ENCODE data around the gene DPYSL5. TPM values are rescaled to one million over a fixed set of nuclear protein-coding genes. Genes with fewer than 3 reads are reported as not detected.
"Not testable (repeated sequence)": the region's sequence is repeated elsewhere in the genome, so short reads cannot be mapped to it uniquely, and the experiment has no call there.

DPYSL5 gene
- polyA plus RNA-seq (ENCODE audit: insufficient read length in 4 of 4): 1 to 10 TPM; 4.5 to 7.7 (median 6.3) TPM

GRCh38 chr2:26847655-26848335 is at the start of gene DPYSL5:
DPYSL5 (plus strand) TSS chr2:26848132; CDS start chr2:26898500, 50,368 bp downstream.
- no peak for DNase-seq (ENCODE audit: low read depth in 4 of 4, low spot score in 2 of 4)

GRCh38 chr2:26801328-26801727 is 46.6 kb upstream of the DPYSL5 start:
- DNase-seq (ENCODE audit: low read depth in 4 of 4, low spot score in 2 of 4): no peak

GRCh38 chr2:26801796-26802195 is 46.1 kb upstream of the DPYSL5 start:
- DNase-seq (ENCODE audit: low read depth in 4 of 4, low spot score in 2 of 4): no peak

GRCh38 chr2:26805241-26805676 is 42.7 kb upstream of the DPYSL5 start:
- no peak for DNase-seq (ENCODE audit: low read depth in 4 of 4, low spot score in 2 of 4)

GRCh38 chr2:26807788-26808460 is 40.0 kb upstream of the DPYSL5 start:
- peak in 2 of 4 donors; percentile 26 to 41 for DNase-seq (ENCODE audit: low read depth in 4 of 4, low spot score in 2 of 4)

- no peak for DNase-seq (ENCODE audit: low read depth in 4 of 4, low spot score in 2 of 4)
These were observed 38.7 kb upstream of the DPYSL5 start for GRCh38 chr2:26809211-26809610.

- no peak for DNase-seq (ENCODE audit: low read depth in 4 of 4, low spot score in 2 of 4)
These were observed 37.9 kb upstream of the DPYSL5 start for GRCh38 chr2:26809876-26810577.

GRCh38 chr2:26811261-26811660 is 36.7 kb upstream of the DPYSL5 start:
- DNase-seq (ENCODE audit: low read depth in 4 of 4, low spot score in 2 of 4): no peak

- DNase-seq (ENCODE audit: low read depth in 4 of 4, low spot score in 2 of 4): no peak
These were observed 35.9 kb upstream of the DPYSL5 start for GRCh38 chr2:26811791-26812694.

GRCh38 chr2:26812731-26813130 is 35.2 kb upstream of the DPYSL5 start:
- no peak for DNase-seq (ENCODE audit: low read depth in 4 of 4, low spot score in 2 of 4)

GRCh38 chr2:26814072-26814765 is 33.7 kb upstream of the DPYSL5 start:
- not testable (repeated sequence) for DNase-seq (ENCODE audit: low read depth in 4 of 4, low spot score in 2 of 4)

GRCh38 chr2:26816893-26817292 is 31.0 kb upstream of the DPYSL5 start:
- no peak for DNase-seq (ENCODE audit: low read depth in 4 of 4, low spot score in 2 of 4)

GRCh38 chr2:26818255-26818654 is 29.7 kb upstream of the DPYSL5 start:
- no peak for DNase-seq (ENCODE audit: low read depth in 4 of 4, low spot score in 2 of 4)

GRCh38 chr2:26818972-26819371 is 29.0 kb upstream of the DPYSL5 start:
- DNase-seq (ENCODE audit: low read depth in 4 of 4, low spot score in 2 of 4): no peak

- no peak for DNase-seq (ENCODE audit: low read depth in 4 of 4, low spot score in 2 of 4)
These were observed 27.0 kb upstream of the DPYSL5 start for GRCh38 chr2:26820932-26821331.

GRCh38 chr2:26822877-26823276 is 25.1 kb upstream of the DPYSL5 start:
- DNase-seq (ENCODE audit: low read depth in 4 of 4, low spot score in 2 of 4): no peak

- peak in 1 of 4 donors; percentile 49 for DNase-seq (ENCODE audit: low read depth in 4 of 4, low spot score in 2 of 4)
These were observed 9.6 kb upstream of the DPYSL5 start for GRCh38 chr2:26838121-26838906.

GRCh38 chr2:26840937-26841610 is 6.9 kb upstream of the DPYSL5 start:
- no peak for DNase-seq (ENCODE audit: low read depth in 4 of 4, low spot score in 2 of 4)

GRCh38 chr2:26843041-26843440 is 4.9 kb upstream of the DPYSL5 start:
- DNase-seq (ENCODE audit: low read depth in 4 of 4, low spot score in 2 of 4): no peak

Measured in left renal cortex interstitium (tissue), 4 donors.